H1 (cell line): Measurements from ENCODE around the gene C2CD4D. TPM values are rescaled to one million over a fixed set of nuclear protein-coding genes. Genes with fewer than 3 reads are reported as not detected.

Experiments used
- ATF2 ChIP-seq: IDR thresholded peaks from 2 replicates; pipeline ENCODE4 v1.6.1; 2012; ENCODE audit warnings: low read length, inconsistent platforms
- CBX8 ChIP-seq: fragments of 300-800, 300-1000 bp; sonication (generic); IDR thresholded peaks from 2 replicates; pipeline ENCODE4 v1.7.1; 2016; ENCODE audit warnings: low read depth, low read length, borderline replicate concordance
- CHD7 ChIP-seq: fragments of 300-600 bp; sonication (generic); IDR thresholded peaks from 2 replicates; pipeline ENCODE4 v1.7.1; 2012; ENCODE audit warnings: low read length, moderate library complexity, mild to moderate bottlenecking, inconsistent platforms; ENCODE audit not compliant: insufficient replicate concordance
- E2F6 ChIP-seq: IDR thresholded peaks from 2 replicates; pipeline ENCODE4 v1.6.1; 2012; ENCODE audit warnings: inconsistent platforms
- KDM1A ChIP-seq: fragments of 200-600, 300-600 bp; sonication (generic); IDR thresholded peaks from 2 replicates; pipeline ENCODE4 v1.7.1; 2016; ENCODE audit warnings: mild to moderate bottlenecking, low read length, borderline replicate concordance
- MAFK ChIP-seq: IDR thresholded peaks from 2 replicates; pipeline ENCODE4 v1.6.1; 2012; ENCODE audit warnings: low read depth, mild to moderate bottlenecking, improper control_type of control experiment, low read length
- NANOG ChIP-seq: IDR thresholded peaks from 2 replicates; pipeline ENCODE4 v1.6.1; 2011; ENCODE audit warnings: low read length, low read depth, mild to moderate bottlenecking, inconsistent platforms; ENCODE audit not compliant: insufficient read depth, poor library complexity, severe bottlenecking
- TAF7 ChIP-seq: optimal IDR thresholded peaks from 2 replicates; pipeline ENCODE3; 2011; ENCODE audit warnings: low read depth, mild to moderate bottlenecking, inconsistent platforms, low read length, moderate library complexity, borderline replicate concordance
- polyA plus RNA-seq, 7 experiments: library from polyadenylated mRNA; depleted of rRNA in 3 of 7; stranded (reverse) in 5 of 7; unstranded in 2 of 7; fragments of >200 nt in 5 of 7; fragments of 200-250 nt in 2 of 7; gene quantifications; 1 replicate in 5 of 7; 2 replicates in 1 of 7; 4 replicates in 1 of 7; pipeline versions ENCODE4 v1.2.1 to v1.2.3, GENCODE V29; 2011 to 2013; ENCODE audit warnings: missing spikeins in 2 of 7, mixed read lengths in 2 of 7
- total RNA-seq: library from RNA; stranded (reverse); fragmentation: NEBNext Ultra II Directional; extraction: Animal tissue kit (Norgen Biotek cat#: 25700); gene quantifications from 2 replicates; pipeline ENCODE4 v1.2.1, GENCODE V29; 2021

C2CD4D gene
- total and polyA plus RNA-seq, 2 of the 8 experiments (the other 6 are each of a cell fraction or from before 2014, with no cell fraction given) = 0.41 to 0.71 TPM

GRCh38 chr1:151807766-151808165, 31.9 kb downstream of the C2CD4D start (continued):
- no peak for TF ChIP-seq CHD7
- TF ChIP-seq KDM1A = no peak
- TF ChIP-seq E2F6 = no peak
- no peak for TF ChIP-seq ATF2
- TF ChIP-seq CBX8 = no peak
- TF ChIP-seq MAFK = no peak
- TF ChIP-seq TAF7 = no peak
- no peak for TF ChIP-seq NANOG
